HepG2 (cell line): ENCODE results near the gene API5. TPM values are rescaled to one million over a fixed set of nuclear protein-coding genes. Genes with fewer than 3 reads are reported as not detected.
A peak's percentile ranks its signal among the peaks of the same experiment; 100 is the strongest.

ENCODE experiments used
- AKAP8 ChIP-seq: sonication (generic); formaldehyde crosslinking; IDR thresholded peaks from 2 replicates; pipeline ENCODE4 v1.5.1; 2020; ENCODE audit warnings: mild to moderate bottlenecking, missing genetic modification reagents
- ARID2 ChIP-seq: sonication (generic); formaldehyde crosslinking; IDR thresholded peaks from 2 replicates; pipeline ENCODE4 v1.8.1; 2022; ENCODE audit warnings: mild to moderate bottlenecking, missing genetic modification reagents, borderline replicate concordance
- IRX3 ChIP-seq: sonication (generic); formaldehyde crosslinking; IDR thresholded peaks from 2 replicates; pipeline ENCODE4 v1.8.1; 2023; ENCODE audit warnings: mild to moderate bottlenecking, low read depth, missing genetic modification reagents, borderline replicate concordance
- TSC22D2 ChIP-seq: sonication (generic); formaldehyde crosslinking; IDR thresholded peaks from 2 replicates; pipeline ENCODE4 v1.5.1; 2020; ENCODE audit warnings: missing genetic modification reagents, mild to moderate bottlenecking, borderline replicate concordance
- ZFP90 ChIP-seq: sonication (generic); formaldehyde crosslinking; IDR thresholded peaks from 2 replicates; pipeline ENCODE4 v1.8.0; 2022; ENCODE audit warnings: missing genetic modification reagents, mild to moderate bottlenecking, inconsistent platforms, borderline replicate concordance
- ZNF160 ChIP-seq: sonication (generic); formaldehyde crosslinking; IDR thresholded peaks from 2 replicates; pipeline ENCODE4 v1.8.0; 2022; ENCODE audit warnings: mild to moderate bottlenecking, inconsistent platforms, missing genetic modification reagents
- ZNF556 ChIP-seq: sonication (generic); formaldehyde crosslinking; IDR thresholded peaks from 2 replicates; pipeline ENCODE4 v1.4.0; 2020; ENCODE audit warnings: mild to moderate bottlenecking, missing genetic modification reagents, borderline replicate concordance
- polyA plus RNA-seq, 8 experiments: library from polyadenylated mRNA; depleted of rRNA in 3 of 8; stranded (reverse) in 7 of 8; unstranded in 1 of 8; fragments of >200 nt; fragmentation: Illumina TruSeq in 4 of 8; extraction: Trizol in 4 of 8; gene quantifications; 2 replicates each; pipeline versions ENCODE4 v1.2.1 to v1.2.3, GENCODE V29; 2011 to 2016; ENCODE audit warnings: low read depth in 4 of 8, missing spikeins in 1 of 8, mixed read lengths in 1 of 8; ENCODE audit not compliant: insufficient read depth in 1 of 8
- total RNA-seq, 5 experiments: library from RNA; depleted of rRNA; stranded (reverse); fragments of >200 nt; fragmentation: Illumina TruSeq; extraction: Trizol; gene quantifications; 2 replicates each; pipeline ENCODE4 v1.2.3, GENCODE V29; 2016; ENCODE audit warnings: low read depth in 1 of 5
- TF ChIP-seq, protein P1 (sequence below), 2 experiments: sonication (generic) in 1 of 2; formaldehyde crosslinking in 1 of 2; IDR thresholded peaks; 2 replicates each; pipeline versions ENCODE4 v1.5.1 to v1.6.1; 2011 to 2020; ENCODE audit warnings: borderline replicate concordance in 1 of 2, low read depth in 1 of 2, low read length in 1 of 2, mild to moderate bottlenecking in 1 of 2, missing genetic modification reagents in 1 of 2, moderate library complexity in 1 of 2
- TF ChIP-seq, protein P2 (sequence below): sonication (generic); formaldehyde crosslinking; IDR thresholded peaks from 2 replicates; pipeline ENCODE4 v1.8.0; 2022; ENCODE audit warnings: missing genetic modification reagents, mild to moderate bottlenecking, borderline replicate concordance
- TF ChIP-seq, protein P3 (sequence below): sonication (generic); formaldehyde crosslinking; IDR thresholded peaks from 2 replicates; pipeline ENCODE4 v1.4.0; 2020; ENCODE audit warnings: missing genetic modification reagents, borderline replicate concordance
- TF ChIP-seq, protein P4 (sequence below): sonication (generic); formaldehyde crosslinking; IDR thresholded peaks from 2 replicates; pipeline ENCODE4 v1.8.0; 2022; ENCODE audit warnings: mild to moderate bottlenecking, missing genetic modification reagents, moderate library complexity
- TF ChIP-seq, protein P5 (sequence below): sonication (generic); formaldehyde crosslinking; IDR thresholded peaks from 2 replicates; pipeline ENCODE4; 2020; ENCODE audit warnings: missing genetic modification reagents, mild to moderate bottlenecking, borderline replicate concordance
- TF ChIP-seq, protein P6 (sequence below): IDR thresholded peaks from 2 replicates; pipeline ENCODE4 v1.6.1; 2016; ENCODE audit warnings: mild to moderate bottlenecking, missing biosample characterization, missing genetic modification reagents

The API5 gene
- total and polyA plus RNA-seq, 2 of the 13 experiments (the other 11 are each of a cell fraction or from before 2014, with no cell fraction given): 21.6 to 59.0 TPM

DNA sequence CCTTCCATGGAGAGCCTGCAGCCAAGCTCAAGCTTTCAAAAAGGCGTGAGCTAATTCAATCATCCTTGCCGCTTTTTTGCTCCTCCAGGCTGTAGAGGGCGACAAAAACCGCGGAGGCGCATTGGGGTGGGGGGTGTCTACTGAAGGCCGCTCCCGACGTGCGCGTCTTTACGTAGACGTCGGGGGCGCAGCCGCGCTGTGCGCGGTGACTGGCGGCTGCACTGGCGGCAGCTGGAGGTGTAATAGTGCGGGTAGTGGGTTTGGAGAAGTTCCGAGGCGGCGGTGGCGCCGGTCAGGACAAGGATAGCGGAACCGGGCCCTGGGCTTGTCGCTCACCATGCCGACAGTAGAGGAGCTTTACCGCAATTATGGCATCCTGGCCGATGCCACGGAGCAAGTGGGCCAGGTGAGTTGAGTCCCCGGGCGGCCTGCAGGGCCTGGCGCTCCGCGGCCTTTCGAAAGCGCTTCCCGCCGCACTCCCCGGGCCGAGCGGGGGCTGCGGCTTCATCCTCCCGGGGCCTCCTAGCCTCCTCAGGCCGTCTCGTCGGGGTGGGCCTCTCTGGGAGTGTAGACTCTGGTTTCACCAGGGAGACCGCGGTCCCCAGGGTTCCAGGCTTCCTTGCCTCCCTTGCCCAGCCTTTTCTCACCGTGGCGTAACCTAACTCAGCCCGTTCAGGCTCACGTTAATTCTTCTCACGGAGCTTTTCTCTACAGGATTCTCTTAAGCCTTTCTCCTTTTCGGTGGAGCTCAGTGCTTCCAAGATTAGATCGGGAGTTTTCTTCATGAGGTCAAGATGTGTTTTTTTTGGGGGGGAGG, at the start of gene API5 (continued):
- TF ChIP-seq, protein P1, sequence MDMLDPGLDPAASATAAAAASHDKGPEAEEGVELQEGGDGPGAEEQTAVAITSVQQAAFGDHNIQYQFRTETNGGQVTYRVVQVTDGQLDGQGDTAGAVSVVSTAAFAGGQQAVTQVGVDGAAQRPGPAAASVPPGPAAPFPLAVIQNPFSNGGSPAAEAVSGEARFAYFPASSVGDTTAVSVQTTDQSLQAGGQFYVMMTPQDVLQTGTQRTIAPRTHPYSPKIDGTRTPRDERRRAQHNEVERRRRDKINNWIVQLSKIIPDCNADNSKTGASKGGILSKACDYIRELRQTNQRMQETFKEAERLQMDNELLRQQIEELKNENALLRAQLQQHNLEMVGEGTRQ (IDR thresholded peaks at IDR 0.05; ENCODE audit: low read depth, low read length): no peak
- TF ChIP-seq, protein P1 (CRISPR knock-in tag; IDR thresholded peaks at IDR 0.05; ENCODE audit: borderline replicate concordance): no peak
- TF ChIP-seq, protein P2, sequence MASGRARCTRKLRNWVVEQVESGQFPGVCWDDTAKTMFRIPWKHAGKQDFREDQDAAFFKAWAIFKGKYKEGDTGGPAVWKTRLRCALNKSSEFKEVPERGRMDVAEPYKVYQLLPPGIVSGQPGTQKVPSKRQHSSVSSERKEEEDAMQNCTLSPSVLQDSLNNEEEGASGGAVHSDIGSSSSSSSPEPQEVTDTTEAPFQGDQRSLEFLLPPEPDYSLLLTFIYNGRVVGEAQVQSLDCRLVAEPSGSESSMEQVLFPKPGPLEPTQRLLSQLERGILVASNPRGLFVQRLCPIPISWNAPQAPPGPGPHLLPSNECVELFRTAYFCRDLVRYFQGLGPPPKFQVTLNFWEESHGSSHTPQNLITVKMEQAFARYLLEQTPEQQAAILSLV (CRISPR knock-in tag): 0 out of 2 replicates have a peak, but pooled peaks have one; percentile 62
- TF ChIP-seq, protein P3, sequence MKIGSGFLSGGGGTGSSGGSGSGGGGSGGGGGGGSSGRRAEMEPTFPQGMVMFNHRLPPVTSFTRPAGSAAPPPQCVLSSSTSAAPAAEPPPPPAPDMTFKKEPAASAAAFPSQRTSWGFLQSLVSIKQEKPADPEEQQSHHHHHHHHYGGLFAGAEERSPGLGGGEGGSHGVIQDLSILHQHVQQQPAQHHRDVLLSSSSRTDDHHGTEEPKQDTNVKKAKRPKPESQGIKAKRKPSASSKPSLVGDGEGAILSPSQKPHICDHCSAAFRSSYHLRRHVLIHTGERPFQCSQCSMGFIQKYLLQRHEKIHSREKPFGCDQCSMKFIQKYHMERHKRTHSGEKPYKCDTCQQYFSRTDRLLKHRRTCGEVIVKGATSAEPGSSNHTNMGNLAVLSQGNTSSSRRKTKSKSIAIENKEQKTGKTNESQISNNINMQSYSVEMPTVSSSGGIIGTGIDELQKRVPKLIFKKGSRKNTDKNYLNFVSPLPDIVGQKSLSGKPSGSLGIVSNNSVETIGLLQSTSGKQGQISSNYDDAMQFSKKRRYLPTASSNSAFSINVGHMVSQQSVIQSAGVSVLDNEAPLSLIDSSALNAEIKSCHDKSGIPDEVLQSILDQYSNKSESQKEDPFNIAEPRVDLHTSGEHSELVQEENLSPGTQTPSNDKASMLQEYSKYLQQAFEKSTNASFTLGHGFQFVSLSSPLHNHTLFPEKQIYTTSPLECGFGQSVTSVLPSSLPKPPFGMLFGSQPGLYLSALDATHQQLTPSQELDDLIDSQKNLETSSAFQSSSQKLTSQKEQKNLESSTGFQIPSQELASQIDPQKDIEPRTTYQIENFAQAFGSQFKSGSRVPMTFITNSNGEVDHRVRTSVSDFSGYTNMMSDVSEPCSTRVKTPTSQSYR (CRISPR knock-in tag): peak; percentile 74; the same call in 1 of the 2 replicates
- TF ChIP-seq AKAP8: no peak
- TF ChIP-seq ZNF160 (CRISPR knock-in tag): no peak
- TF ChIP-seq ZNF556: peak; percentile 88
- TF ChIP-seq, protein P4, sequence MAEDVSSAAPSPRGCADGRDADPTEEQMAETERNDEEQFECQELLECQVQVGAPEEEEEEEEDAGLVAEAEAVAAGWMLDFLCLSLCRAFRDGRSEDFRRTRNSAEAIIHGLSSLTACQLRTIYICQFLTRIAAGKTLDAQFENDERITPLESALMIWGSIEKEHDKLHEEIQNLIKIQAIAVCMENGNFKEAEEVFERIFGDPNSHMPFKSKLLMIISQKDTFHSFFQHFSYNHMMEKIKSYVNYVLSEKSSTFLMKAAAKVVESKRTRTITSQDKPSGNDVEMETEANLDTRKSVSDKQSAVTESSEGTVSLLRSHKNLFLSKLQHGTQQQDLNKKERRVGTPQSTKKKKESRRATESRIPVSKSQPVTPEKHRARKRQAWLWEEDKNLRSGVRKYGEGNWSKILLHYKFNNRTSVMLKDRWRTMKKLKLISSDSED (CRISPR knock-in tag): no peak
- no peak for TF ChIP-seq TSC22D2 (CRISPR knock-in tag)
- TF ChIP-seq, protein P5, sequence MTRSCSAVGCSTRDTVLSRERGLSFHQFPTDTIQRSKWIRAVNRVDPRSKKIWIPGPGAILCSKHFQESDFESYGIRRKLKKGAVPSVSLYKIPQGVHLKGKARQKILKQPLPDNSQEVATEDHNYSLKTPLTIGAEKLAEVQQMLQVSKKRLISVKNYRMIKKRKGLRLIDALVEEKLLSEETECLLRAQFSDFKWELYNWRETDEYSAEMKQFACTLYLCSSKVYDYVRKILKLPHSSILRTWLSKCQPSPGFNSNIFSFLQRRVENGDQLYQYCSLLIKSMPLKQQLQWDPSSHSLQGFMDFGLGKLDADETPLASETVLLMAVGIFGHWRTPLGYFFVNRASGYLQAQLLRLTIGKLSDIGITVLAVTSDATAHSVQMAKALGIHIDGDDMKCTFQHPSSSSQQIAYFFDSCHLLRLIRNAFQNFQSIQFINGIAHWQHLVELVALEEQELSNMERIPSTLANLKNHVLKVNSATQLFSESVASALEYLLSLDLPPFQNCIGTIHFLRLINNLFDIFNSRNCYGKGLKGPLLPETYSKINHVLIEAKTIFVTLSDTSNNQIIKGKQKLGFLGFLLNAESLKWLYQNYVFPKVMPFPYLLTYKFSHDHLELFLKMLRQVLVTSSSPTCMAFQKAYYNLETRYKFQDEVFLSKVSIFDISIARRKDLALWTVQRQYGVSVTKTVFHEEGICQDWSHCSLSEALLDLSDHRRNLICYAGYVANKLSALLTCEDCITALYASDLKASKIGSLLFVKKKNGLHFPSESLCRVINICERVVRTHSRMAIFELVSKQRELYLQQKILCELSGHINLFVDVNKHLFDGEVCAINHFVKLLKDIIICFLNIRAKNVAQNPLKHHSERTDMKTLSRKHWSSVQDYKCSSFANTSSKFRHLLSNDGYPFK (CRISPR knock-in tag): peak; percentile 72; the same call in 1 of the 2 replicates
- TF ChIP-seq ARID2 (CRISPR knock-in tag): no peak
- peak; percentile 73; the same call in 1 of the 2 replicates for TF ChIP-seq ZFP90 (CRISPR knock-in tag)
- TF ChIP-seq, protein P6, sequence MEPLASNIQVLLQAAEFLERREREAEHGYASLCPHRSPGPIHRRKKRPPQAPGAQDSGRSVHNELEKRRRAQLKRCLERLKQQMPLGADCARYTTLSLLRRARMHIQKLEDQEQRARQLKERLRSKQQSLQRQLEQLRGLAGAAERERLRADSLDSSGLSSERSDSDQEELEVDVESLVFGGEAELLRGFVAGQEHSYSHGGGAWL (CRISPR knock-in tag): peak; percentile 85
- TF ChIP-seq IRX3 (CRISPR knock-in tag): no peak
